ENCODE measurements around the gene HTR6.

DNA sequence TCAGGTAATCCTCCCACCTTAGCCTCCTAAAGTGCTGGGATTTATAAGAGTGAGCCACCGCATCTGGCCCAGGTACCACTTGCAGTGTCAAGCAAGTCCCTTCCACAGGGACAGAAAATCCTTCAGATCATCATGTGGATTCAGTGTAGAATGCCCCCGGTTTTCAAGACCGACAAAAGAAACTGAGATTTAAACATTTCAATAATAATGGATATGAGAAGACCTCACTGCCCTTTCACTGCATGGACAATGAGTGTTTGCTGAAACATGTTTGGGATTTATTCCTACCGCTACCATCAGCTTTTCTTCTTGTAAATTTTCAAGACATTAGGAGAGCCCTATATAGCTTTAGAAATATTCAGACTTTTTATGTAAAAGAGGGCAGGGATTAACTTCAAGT, 41.5 kb downstream of the HTR6 start:
- TF ChIP-seq POLR2A (IDR thresholded peaks at IDR 0.05): no peak
- TF ChIP-seq, protein P1, sequence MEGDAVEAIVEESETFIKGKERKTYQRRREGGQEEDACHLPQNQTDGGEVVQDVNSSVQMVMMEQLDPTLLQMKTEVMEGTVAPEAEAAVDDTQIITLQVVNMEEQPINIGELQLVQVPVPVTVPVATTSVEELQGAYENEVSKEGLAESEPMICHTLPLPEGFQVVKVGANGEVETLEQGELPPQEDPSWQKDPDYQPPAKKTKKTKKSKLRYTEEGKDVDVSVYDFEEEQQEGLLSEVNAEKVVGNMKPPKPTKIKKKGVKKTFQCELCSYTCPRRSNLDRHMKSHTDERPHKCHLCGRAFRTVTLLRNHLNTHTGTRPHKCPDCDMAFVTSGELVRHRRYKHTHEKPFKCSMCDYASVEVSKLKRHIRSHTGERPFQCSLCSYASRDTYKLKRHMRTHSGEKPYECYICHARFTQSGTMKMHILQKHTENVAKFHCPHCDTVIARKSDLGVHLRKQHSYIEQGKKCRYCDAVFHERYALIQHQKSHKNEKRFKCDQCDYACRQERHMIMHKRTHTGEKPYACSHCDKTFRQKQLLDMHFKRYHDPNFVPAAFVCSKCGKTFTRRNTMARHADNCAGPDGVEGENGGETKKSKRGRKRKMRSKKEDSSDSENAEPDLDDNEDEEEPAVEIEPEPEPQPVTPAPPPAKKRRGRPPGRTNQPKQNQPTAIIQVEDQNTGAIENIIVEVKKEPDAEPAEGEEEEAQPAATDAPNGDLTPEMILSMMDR (IDR thresholded peaks at IDR 0.05): no peak
